Cardiac fibroblast (primary cell): ENCODE results near the gene ARHGAP24.

Experiments used
- DNase-seq, 2 donors: peaks; one replicate each; pipeline versions ENCODE4 v3.0.0 to v3.0.0-alpha.2; 2010; ENCODE audit warnings: low read depth in 2 of 2
- H3K4me3 ChIP-seq, 2 donors: replicated peaks in 1 of 2; 1 replicate in 1 of 2; 2 replicates in 1 of 2; pipeline ENCODE4 v1.5.1; 2011; ENCODE audit warnings: low read depth in 2 of 2, low read length in 2 of 2, mild to moderate bottlenecking in 2 of 2, moderate library complexity in 1 of 2
- TF ChIP-seq, protein P1 (sequence below): IDR thresholded peaks from one replicate; pipeline ENCODE4 v1.5.1; 2011; ENCODE audit warnings: low read depth, mild to moderate bottlenecking, low read length, inconsistent platforms

Gene ARHGAP24

DNA sequence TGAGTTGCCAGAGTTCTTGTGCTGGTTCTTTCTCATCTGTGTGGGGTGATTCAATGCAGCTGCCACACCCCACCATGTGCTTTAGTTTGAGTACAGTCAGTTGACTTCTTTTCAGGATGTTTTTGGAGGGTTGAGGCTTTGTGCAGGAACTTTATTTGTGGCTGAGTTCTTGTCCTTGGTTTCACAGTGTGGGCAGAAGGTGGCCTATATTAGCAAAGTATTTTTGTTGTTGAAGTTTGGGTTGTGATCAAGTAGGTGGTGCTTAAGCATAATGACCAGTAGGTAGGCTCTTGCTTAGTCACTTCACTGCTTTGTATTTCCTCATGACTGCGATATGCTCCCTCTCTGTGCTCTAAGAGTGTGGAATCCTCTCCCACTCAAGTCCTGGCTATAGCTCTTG is 80.3 kb downstream of the ARHGAP24 start:
- TF ChIP-seq, protein P1, sequence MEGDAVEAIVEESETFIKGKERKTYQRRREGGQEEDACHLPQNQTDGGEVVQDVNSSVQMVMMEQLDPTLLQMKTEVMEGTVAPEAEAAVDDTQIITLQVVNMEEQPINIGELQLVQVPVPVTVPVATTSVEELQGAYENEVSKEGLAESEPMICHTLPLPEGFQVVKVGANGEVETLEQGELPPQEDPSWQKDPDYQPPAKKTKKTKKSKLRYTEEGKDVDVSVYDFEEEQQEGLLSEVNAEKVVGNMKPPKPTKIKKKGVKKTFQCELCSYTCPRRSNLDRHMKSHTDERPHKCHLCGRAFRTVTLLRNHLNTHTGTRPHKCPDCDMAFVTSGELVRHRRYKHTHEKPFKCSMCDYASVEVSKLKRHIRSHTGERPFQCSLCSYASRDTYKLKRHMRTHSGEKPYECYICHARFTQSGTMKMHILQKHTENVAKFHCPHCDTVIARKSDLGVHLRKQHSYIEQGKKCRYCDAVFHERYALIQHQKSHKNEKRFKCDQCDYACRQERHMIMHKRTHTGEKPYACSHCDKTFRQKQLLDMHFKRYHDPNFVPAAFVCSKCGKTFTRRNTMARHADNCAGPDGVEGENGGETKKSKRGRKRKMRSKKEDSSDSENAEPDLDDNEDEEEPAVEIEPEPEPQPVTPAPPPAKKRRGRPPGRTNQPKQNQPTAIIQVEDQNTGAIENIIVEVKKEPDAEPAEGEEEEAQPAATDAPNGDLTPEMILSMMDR, result no peak
- DNase-seq, result peak; percentile 12 to 32
- H3K4me3 ChIP-seq, result no peak overlapping the region

DNA sequence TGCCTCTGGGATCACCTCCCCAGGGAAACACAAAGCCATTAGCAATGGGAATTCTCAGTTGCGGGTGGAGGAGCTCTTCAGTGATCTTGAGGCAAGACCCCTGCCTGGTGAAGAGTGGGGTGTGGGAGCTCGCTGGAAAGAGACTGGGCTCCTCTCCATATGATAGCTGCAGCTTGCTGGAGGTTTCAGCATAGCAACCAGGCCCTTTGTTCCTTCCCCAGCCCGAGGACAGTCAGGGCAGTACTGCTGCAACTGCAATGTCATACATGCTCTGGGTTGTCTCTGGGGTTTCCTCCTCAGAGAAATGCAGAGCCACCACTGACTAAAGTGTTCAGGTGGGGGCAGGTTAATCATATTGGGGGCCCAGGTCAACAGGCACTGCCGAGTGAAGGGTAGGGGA is 81.3 kb downstream of the ARHGAP24 start:
- DNase-seq, result no peak
- no peak overlapping the region for H3K4me3 ChIP-seq
- TF ChIP-seq, protein P1, result no peak

DNA sequence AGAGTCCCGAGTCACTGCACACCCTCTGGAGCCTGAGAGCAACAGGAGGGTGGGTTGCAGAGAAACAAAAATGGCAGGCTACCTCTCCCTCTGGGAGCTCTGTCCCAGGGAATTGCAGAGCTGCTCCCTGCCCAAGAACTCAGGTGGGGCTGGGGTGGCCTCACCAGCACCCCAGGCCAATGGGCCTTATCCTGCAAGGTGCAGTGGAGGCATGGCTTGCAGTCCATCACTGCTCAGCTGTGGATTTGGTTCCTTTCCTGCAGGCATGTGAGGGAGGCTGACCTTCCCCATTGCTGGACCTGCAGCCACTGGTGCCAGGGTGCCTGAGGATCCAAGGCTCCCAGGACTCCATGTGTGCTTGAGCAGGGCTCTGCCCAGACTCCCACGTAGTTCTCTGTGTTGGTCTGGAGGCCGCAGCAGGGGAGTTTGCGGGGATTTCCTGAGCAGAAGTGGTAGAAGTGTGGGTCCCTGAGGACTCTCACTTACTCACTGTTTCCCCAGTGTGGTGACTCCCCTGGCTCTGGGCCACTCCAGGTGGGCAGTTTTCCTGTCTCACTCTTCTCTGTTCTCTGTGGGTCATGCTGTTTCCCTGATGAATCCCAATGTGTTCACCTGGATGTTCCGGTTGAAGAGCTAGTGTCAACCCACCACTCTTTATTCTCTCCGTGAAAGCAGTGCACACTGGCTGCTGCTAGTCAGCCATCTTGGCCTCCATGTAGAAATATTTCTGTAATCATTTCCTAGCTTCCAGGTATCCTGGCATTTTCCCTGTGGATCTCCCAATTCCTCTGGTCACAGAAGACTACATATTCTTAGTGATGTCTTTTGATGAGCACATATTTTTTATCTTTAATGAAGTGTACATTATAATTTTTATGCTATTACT is 82.3 kb downstream of the ARHGAP24 start:
- TF ChIP-seq, protein P1, result no peak
- DNase-seq, result peak in 1 of 2 donors; percentile 25
- H3K4me3 ChIP-seq, result no peak overlapping the region

DNA sequence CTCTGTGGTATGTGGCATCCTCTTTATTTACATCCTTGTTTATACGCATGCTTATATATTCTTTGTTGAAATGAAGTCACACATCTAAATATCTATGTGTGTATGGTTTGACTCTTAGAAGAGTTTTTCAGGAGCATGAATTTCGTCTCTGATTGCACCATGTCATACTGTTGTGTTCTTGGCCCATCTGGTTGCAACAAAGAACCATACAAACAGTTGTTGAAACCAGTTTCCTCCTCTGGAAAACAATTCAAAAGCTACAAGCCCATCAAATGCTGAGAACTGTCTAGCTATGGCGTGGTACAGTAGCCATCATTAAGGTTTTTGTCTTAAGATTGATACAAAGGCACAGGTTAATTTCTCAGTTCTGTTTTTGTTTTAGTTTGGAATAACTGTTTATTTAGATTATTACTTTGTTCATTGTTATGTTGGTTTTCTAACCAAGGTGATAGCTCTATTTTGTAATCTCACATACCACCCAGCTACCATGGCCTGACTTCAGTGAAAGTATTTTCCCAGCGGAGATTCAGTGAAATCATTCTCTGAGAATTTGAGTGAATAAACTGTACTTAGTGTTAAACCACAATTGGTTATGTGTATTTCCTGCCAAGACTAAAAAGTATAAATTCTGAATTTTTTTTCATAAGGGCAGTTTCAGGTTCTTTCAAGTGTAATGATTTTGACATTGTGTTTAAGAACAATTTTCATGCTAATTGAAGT is 91.0 kb downstream of the ARHGAP24 start:
- TF ChIP-seq, protein P1, result no peak
- DNase-seq, result peak; percentile 42 to 72
- H3K4me3 ChIP-seq, result no peak overlapping the region

DNA sequence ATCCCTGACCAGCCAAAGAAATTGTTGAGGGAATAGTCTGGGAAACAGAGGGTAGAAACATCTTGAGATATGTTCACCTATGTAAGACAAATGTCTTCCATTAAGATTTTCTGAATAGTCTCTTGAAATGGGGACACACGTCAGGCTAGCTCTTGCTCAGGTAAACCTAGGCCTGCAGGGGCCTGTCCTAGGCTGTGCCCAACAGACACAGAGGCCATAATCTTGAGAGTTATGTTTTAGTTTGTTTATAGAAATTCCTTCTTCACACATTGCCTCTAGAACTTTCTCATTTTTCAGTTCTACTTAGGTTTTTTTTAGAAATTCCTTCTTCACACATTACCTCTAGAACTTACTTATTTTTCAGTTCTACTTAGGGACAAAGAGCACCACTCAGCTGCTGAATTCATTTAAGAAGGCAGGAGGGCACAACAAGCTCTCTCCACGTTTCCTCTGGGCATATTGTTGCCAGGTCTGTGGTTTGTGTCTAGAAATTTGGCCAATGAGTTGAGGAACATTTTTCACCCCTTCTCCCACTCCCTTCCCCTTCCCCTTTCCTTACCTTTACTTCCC is 94.9 kb downstream of the ARHGAP24 start:
- H3K4me3 ChIP-seq, result no peak overlapping the region
- TF ChIP-seq, protein P1, result no peak
- no peak for DNase-seq

GRCh38 chr4:85570388-85570787 is 95.4 kb downstream of the ARHGAP24 start:
- no peak overlapping the region for H3K4me3 ChIP-seq
- TF ChIP-seq, protein P1, result no peak
- no peak for DNase-seq
